ENCODE data around the gene ANKS1B. TPM values are rescaled to one million over a fixed set of nuclear protein-coding genes. Genes with fewer than 3 reads are reported as not detected.

The ANKS1B gene
- total RNA-seq, 1 experiment from 2014 or later = 5.8 TPM

GRCh38 chr12:99309812-99310211 is 674.9 kb downstream of the ANKS1B start:
- H3K4me3 Mint-ChIP-seq = no peak overlapping the region
- ChIA-PET CTCF (interaction anchor here (0.7 to 1.0 kb wide), 2 partner anchors 266 to 458 kb away, joined by 3 to 4 read pairs; no protein-coding TSS in a partner anchor), POLR2A (no interaction called here)
- H3K4me1 Mint-ChIP-seq = no peaks in the 10 kb centered on the region
- H3K27ac Mint-ChIP-seq = no peak overlapping the region
- no peak for ATAC-seq
- no peak for DNase-seq (ENCODE audit: low spot score)
- H3K27me3 Mint-ChIP-seq (ENCODE audit: low read depth) = no peaks in the 10 kb centered on the region
- no peak for TF ChIP-seq JUN (CRISPR knock-in tag; IDR thresholded peaks at IDR 0.05)
- TF ChIP-seq SOX15 (CRISPR knock-in tag; IDR thresholded peaks at IDR 0.05) = no peak
- no peak for TF ChIP-seq PRRX2 (CRISPR knock-in tag; IDR thresholded peaks at IDR 0.05)
- TF ChIP-seq ERG (CRISPR knock-in tag; IDR thresholded peaks at IDR 0.05) = no peak
- no peak for TF ChIP-seq ZBTB21 (CRISPR knock-in tag; IDR thresholded peaks at IDR 0.05; ENCODE audit: borderline replicate concordance)
- no peak for TF ChIP-seq EMX1 (CRISPR knock-in tag; IDR thresholded peaks at IDR 0.05)
- TF ChIP-seq CDX4 (CRISPR knock-in tag; IDR thresholded peaks at IDR 0.05; ENCODE audit: borderline replicate concordance) = no peak
- no peak for TF ChIP-seq TEAD4 (CRISPR knock-in tag; IDR thresholded peaks at IDR 0.05)
- no peak for TF ChIP-seq GABPB1 (CRISPR knock-in tag; IDR thresholded peaks at IDR 0.05)
- no peak for TF ChIP-seq SMAD4 (CRISPR knock-in tag; IDR thresholded peaks at IDR 0.05)
- H3K36me3 Mint-ChIP-seq = no peaks in the 10 kb centered on the region
- H3K9me3 Mint-ChIP-seq = peaks cover 8% of the 10 kb centered on the region

GRCh38 chr12:99302874-99303273 is 681.9 kb downstream of the ANKS1B start:
- Mint-ChIP-seq H3K9me3 (peaks cover 9% of the 10 kb centered on the region), H3K27me3 (ENCODE audit: low read depth) (no peaks in the 10 kb centered on the region), H3K4me3 (no peak overlapping the region), H3K36me3 (no peaks in the 10 kb centered on the region), H3K4me1 (peaks cover 7% of the 10 kb centered on the region), H3K27ac (no peak overlapping the region)
- CTCF ChIA-PET = no interaction called here
- DNase-seq (ENCODE audit: low spot score) = no peak
- no peak for TF ChIP-seq GABPB1 (CRISPR knock-in tag; IDR thresholded peaks at IDR 0.05)
- no peak for TF ChIP-seq ZNF281 (CRISPR knock-in tag; IDR thresholded peaks at IDR 0.05)
- TF ChIP-seq FOXJ3 (CRISPR knock-in tag; IDR thresholded peaks at IDR 0.05; ENCODE audit: borderline replicate concordance) = no peak
- no peak for TF ChIP-seq CTCF (IDR thresholded peaks at IDR 0.05)
- no peak for TF ChIP-seq ZSCAN18 (CRISPR knock-in tag; IDR thresholded peaks at IDR 0.05)
- TF ChIP-seq USF2 (CRISPR knock-in tag; IDR thresholded peaks at IDR 0.05) = no peak
- TF ChIP-seq ZBTB21 (CRISPR knock-in tag; IDR thresholded peaks at IDR 0.05; ENCODE audit: borderline replicate concordance) = no peak
- no peak for TF ChIP-seq PRRX2 (CRISPR knock-in tag; IDR thresholded peaks at IDR 0.05)
- no peak for TF ChIP-seq JAZF1 (CRISPR knock-in tag; IDR thresholded peaks at IDR 0.05)
- TF ChIP-seq SOX15 (CRISPR knock-in tag; IDR thresholded peaks at IDR 0.05) = no peak
- POLR2A ChIA-PET = no interaction called here
- ATAC-seq = no peak
